Measurements from ENCODE around the gene SLC34A1. TPM values are rescaled to one million over a fixed set of nuclear protein-coding genes. Genes with fewer than 3 reads are reported as not detected.

Gene SLC34A1
- total and polyA plus RNA-seq, 2 experiments from 2014 or later, result not detected

- Mint-ChIP-seq H3K4me1 (peaks cover 16% of the 10 kb centered on the region), H3K4me3 (no peak overlapping the region), H3K36me3 (ENCODE audit: low read depth) (no peaks in the 10 kb centered on the region), H3K9me3 (no peaks in the 10 kb centered on the region), H3K27me3 (ENCODE audit: insufficient read depth, low read depth, poor library complexity) (peaks cover 23% of the 10 kb centered on the region), H3K27ac (no peak overlapping the region)
- Histone ChIP-seq H4K20me1 (replicated peaks; ENCODE audit: insufficient read depth) (no peaks in the 10 kb centered on the region), H3K27me3 (ENCODE audit: insufficient read depth) (peaks cover 21% of the 10 kb centered on the region), H3K4me3 (no peak overlapping the region), H2AFZ (no peak overlapping the region), H3K4me1 (ENCODE audit: insufficient read depth) (peaks cover 5% of the 10 kb centered on the region; the same call in 1 of the 2 replicates), H3F3A (replicated peaks; ENCODE audit: low read depth) (peaks cover 13% of the 10 kb centered on the region), H3K79me2 (replicated peaks; ENCODE audit: insufficient read depth) (no peaks in the 10 kb centered on the region), H3K4me2 (no peak overlapping the region), H3K27ac (ENCODE audit: low read depth) (no peak overlapping the region), H3K36me3 (ENCODE audit: insufficient read depth) (no peaks in the 10 kb centered on the region), H3K9me2 (ENCODE audit: insufficient read depth) (no peaks in the 10 kb centered on the region)
- TF ChIP-seq CTCF (conservative IDR thresholded peaks at IDR 0.05; ENCODE audit: low read depth in 2 of 2) (no peak), NANOG (IDR thresholded peaks at IDR 0.05; ENCODE audit: borderline replicate concordance) (no peak)
- no peak for ATAC-seq
- DNase-seq (ENCODE audit: low spot score), result no peak
Measured at GRCh38 chr5:177396807-177397206, 12.6 kb downstream of the SLC34A1 start.

- peaks cover 32% of the 10 kb centered on the region for H3K27me3 ChIP-seq (ENCODE audit: insufficient read depth)
- H3K27ac Mint-ChIP-seq, result no peak overlapping the region
- no peak for DNase-seq (ENCODE audit: low spot score)
- H3K9me3 Mint-ChIP-seq, result no peaks in the 10 kb centered on the region
- peaks cover 10% of the 10 kb centered on the region; the same call in 1 of the 2 replicates for H3K4me1 ChIP-seq (ENCODE audit: insufficient read depth)
- no peak overlapping the region for H3K4me2 ChIP-seq
- ATAC-seq, result no peak
- no peaks in the 10 kb centered on the region for H3K36me3 ChIP-seq (ENCODE audit: insufficient read depth)
- H3K79me2 ChIP-seq (replicated peaks; ENCODE audit: insufficient read depth), result no peaks in the 10 kb centered on the region
- H3K27me3 Mint-ChIP-seq (ENCODE audit: insufficient read depth, low read depth, poor library complexity), result peaks cover 31% of the 10 kb centered on the region
- H2AFZ ChIP-seq, result no peak overlapping the region
- no peak overlapping the region for H3K27ac ChIP-seq (ENCODE audit: low read depth)
- no peaks in the 10 kb centered on the region for H3K36me3 Mint-ChIP-seq (ENCODE audit: low read depth)
- H3F3A ChIP-seq (replicated peaks; ENCODE audit: low read depth), result peaks cover 22% of the 10 kb centered on the region
- H3K4me3 Mint-ChIP-seq, result no peak overlapping the region
- H4K20me1 ChIP-seq (replicated peaks; ENCODE audit: insufficient read depth), result no peaks in the 10 kb centered on the region
- no peaks in the 10 kb centered on the region; the same call in 1 of the 2 replicates for H3K9me2 ChIP-seq (ENCODE audit: insufficient read depth)
- peaks cover 26% of the 10 kb centered on the region for H3K4me1 Mint-ChIP-seq
- no peak overlapping the region for H3K4me3 ChIP-seq
- TF ChIP-seq REST (IDR thresholded peaks at IDR 0.05; ENCODE audit: unreplicated experiment) (no peak), CREB1 (CRISPR knock-in tag; IDR thresholded peaks at IDR 0.05; ENCODE audit: low read depth) (no peak), STAT1 (IDR thresholded peaks at IDR 0.05; ENCODE audit: unreplicated experiment) (no peak), NANOG (IDR thresholded peaks at IDR 0.05; ENCODE audit: borderline replicate concordance) (no peak), ZNF331 (CRISPR knock-in tag; IDR thresholded peaks at IDR 0.05; ENCODE audit: low read depth) (no peak), EZH2 (IDR thresholded peaks at IDR 0.05; ENCODE audit: low read depth, unreplicated experiment) (no peak), ZNF462 (CRISPR knock-in tag; IDR thresholded peaks at IDR 0.05) (no peak), ZNF114 (CRISPR knock-in tag; IDR thresholded peaks at IDR 0.05) (no peak), EZH2phosphoT487 (IDR thresholded peaks at IDR 0.05; ENCODE audit: unreplicated experiment) (no peak), JUNB (IDR thresholded peaks at IDR 0.05; ENCODE audit: unreplicated experiment) (no peak)
Measured at GRCh38 chr5:177397875-177398390, 13.7 kb downstream of the SLC34A1 start.

Measured in GM23338 (cell line).